ENCODE data around the gene CORO7.
"Not testable (repeated sequence)": the region's sequence is repeated elsewhere in the genome, so short reads cannot be mapped to it uniquely, and the experiment has no call there.

Gene CORO7

GRCh38 chr16:4399001-4399730, 17.2 kb downstream of the CORO7 start:
- no peak overlapping the region for H3K27ac Mint-ChIP-seq
- peaks cover 6% of the 10 kb centered on the region for H3K4me1 Mint-ChIP-seq (ENCODE audit: low read depth)
- H3K27me3 Mint-ChIP-seq (ENCODE audit: low read depth) = no peaks in the 10 kb centered on the region
- H3K36me3 Mint-ChIP-seq (ENCODE audit: low read depth) = peaks cover 33% of the 10 kb centered on the region
- no peak overlapping the region for H3K4me3 Mint-ChIP-seq
- H3K9me3 Mint-ChIP-seq = no peaks in the 10 kb centered on the region

- Mint-ChIP-seq H3K4me1 (ENCODE audit: low read depth) (peaks cover 3% of the 10 kb centered on the region), H3K36me3 (ENCODE audit: low read depth) (peaks cover 24% of the 10 kb centered on the region), H3K4me3 (no peak overlapping the region), H3K27ac (no peak overlapping the region), H3K9me3 (no peaks in the 10 kb centered on the region), H3K27me3 (ENCODE audit: low read depth) (no peaks in the 10 kb centered on the region)
Measured at GRCh38 chr16:4395055-4395726, 21.2 kb downstream of the CORO7 start.

- H3K36me3 Mint-ChIP-seq (ENCODE audit: low read depth) = peaks cover 15% of the 10 kb centered on the region
- not testable (repeated sequence) for H3K27me3 Mint-ChIP-seq (ENCODE audit: low read depth); H3K9me3 Mint-ChIP-seq; H3K4me3 Mint-ChIP-seq; H3K27ac Mint-ChIP-seq; H3K4me1 Mint-ChIP-seq (ENCODE audit: low read depth)
Measured at GRCh38 chr16:4393850-4394249, 22.5 kb downstream of the CORO7 start.

- H3K27ac Mint-ChIP-seq = no peak overlapping the region
- no peaks in the 10 kb centered on the region for H3K4me1 Mint-ChIP-seq (ENCODE audit: low read depth)
- peaks cover 15% of the 10 kb centered on the region for H3K36me3 Mint-ChIP-seq (ENCODE audit: low read depth)
- no peaks in the 10 kb centered on the region for H3K27me3 Mint-ChIP-seq (ENCODE audit: low read depth)
- H3K4me3 Mint-ChIP-seq = no peak overlapping the region
- H3K9me3 Mint-ChIP-seq = no peaks in the 10 kb centered on the region
Measured at GRCh38 chr16:4393240-4393600, 23.2 kb downstream of the CORO7 start.

GRCh38 chr16:4392382-4393239, 23.8 kb downstream of the CORO7 start:
- Mint-ChIP-seq H3K9me3 (no peaks in the 10 kb centered on the region), H3K4me3 (no peak overlapping the region), H3K36me3 (ENCODE audit: low read depth) (peaks cover 15% of the 10 kb centered on the region), H3K4me1 (ENCODE audit: low read depth) (no peaks in the 10 kb centered on the region), H3K27me3 (ENCODE audit: low read depth) (no peaks in the 10 kb centered on the region), H3K27ac (no peak overlapping the region)

GRCh38 chr16:4391631-4392381, 24.6 kb downstream of the CORO7 start:
- H3K27ac Mint-ChIP-seq = no peak overlapping the region
- peaks cover 15% of the 10 kb centered on the region for H3K36me3 Mint-ChIP-seq (ENCODE audit: low read depth)
- no peaks in the 10 kb centered on the region for H3K4me1 Mint-ChIP-seq (ENCODE audit: low read depth)
- no peaks in the 10 kb centered on the region for H3K9me3 Mint-ChIP-seq
- H3K27me3 Mint-ChIP-seq (ENCODE audit: low read depth) = no peaks in the 10 kb centered on the region
- no peak overlapping the region for H3K4me3 Mint-ChIP-seq

- Mint-ChIP-seq H3K9me3 (no peaks in the 10 kb centered on the region), H3K4me3 (no peak overlapping the region), H3K27me3 (ENCODE audit: low read depth) (no peaks in the 10 kb centered on the region), H3K27ac (no peak overlapping the region), H3K4me1 (ENCODE audit: low read depth) (no peaks in the 10 kb centered on the region), H3K36me3 (ENCODE audit: low read depth) (peaks cover 15% of the 10 kb centered on the region)
Measured at GRCh38 chr16:4390266-4391260, 25.8 kb downstream of the CORO7 start.

- H3K27me3 Mint-ChIP-seq (ENCODE audit: low read depth) = no peaks in the 10 kb centered on the region
- no peaks in the 10 kb centered on the region for H3K4me1 Mint-ChIP-seq (ENCODE audit: low read depth)
- no peak overlapping the region for H3K27ac Mint-ChIP-seq
- H3K4me3 Mint-ChIP-seq = no peak overlapping the region
- peaks cover 9% of the 10 kb centered on the region for H3K36me3 Mint-ChIP-seq (ENCODE audit: low read depth)
- no peaks in the 10 kb centered on the region for H3K9me3 Mint-ChIP-seq
Measured at GRCh38 chr16:4389051-4389955, 27.1 kb downstream of the CORO7 start.

GRCh38 chr16:4388271-4389021, 27.9 kb downstream of the CORO7 start:
- H3K36me3 Mint-ChIP-seq (ENCODE audit: low read depth) = peaks cover 9% of the 10 kb centered on the region
- no peaks in the 10 kb centered on the region for H3K27me3 Mint-ChIP-seq (ENCODE audit: low read depth)
- H3K27ac Mint-ChIP-seq = no peak overlapping the region
- H3K9me3 Mint-ChIP-seq = no peaks in the 10 kb centered on the region
- no peaks in the 10 kb centered on the region for H3K4me1 Mint-ChIP-seq (ENCODE audit: low read depth)
- H3K4me3 Mint-ChIP-seq = no peak overlapping the region

GRCh38 chr16:4387781-4388180, 28.6 kb downstream of the CORO7 start:
- no peaks in the 10 kb centered on the region for H3K27me3 Mint-ChIP-seq (ENCODE audit: low read depth)
- H3K36me3 Mint-ChIP-seq (ENCODE audit: low read depth) = peaks cover 13% of the 10 kb centered on the region
- no peak overlapping the region for H3K27ac Mint-ChIP-seq
- H3K4me3 Mint-ChIP-seq = no peak overlapping the region
- H3K9me3 Mint-ChIP-seq = no peaks in the 10 kb centered on the region
- H3K4me1 Mint-ChIP-seq (ENCODE audit: low read depth) = no peaks in the 10 kb centered on the region

GRCh38 chr16:4386951-4387565, 29.3 kb downstream of the CORO7 start:
- no peaks in the 10 kb centered on the region for H3K4me1 Mint-ChIP-seq (ENCODE audit: low read depth)
- H3K27me3 Mint-ChIP-seq (ENCODE audit: low read depth) = no peaks in the 10 kb centered on the region
- H3K36me3 Mint-ChIP-seq (ENCODE audit: low read depth) = peaks cover 10% of the 10 kb centered on the region
- no peak overlapping the region for H3K4me3 Mint-ChIP-seq
- H3K9me3 Mint-ChIP-seq = no peaks in the 10 kb centered on the region
- no peak overlapping the region for H3K27ac Mint-ChIP-seq

- H3K27me3 Mint-ChIP-seq (ENCODE audit: low read depth) = no peaks in the 10 kb centered on the region
- no peaks in the 10 kb centered on the region for H3K9me3 Mint-ChIP-seq
- H3K27ac Mint-ChIP-seq = no peak overlapping the region
- no peaks in the 10 kb centered on the region for H3K4me1 Mint-ChIP-seq (ENCODE audit: low read depth)
- peaks cover 10% of the 10 kb centered on the region for H3K36me3 Mint-ChIP-seq (ENCODE audit: low read depth)
- no peak overlapping the region for H3K4me3 Mint-ChIP-seq
Measured at GRCh38 chr16:4386451-4386805, 30.0 kb downstream of the CORO7 start.
